CMK (cell line): ENCODE measurements around the gene GALNT10.
A peak's percentile ranks its signal among the peaks of the same experiment; 100 is the strongest.

ENCODE experiments used
- DNase-seq: peaks from one replicate; pipeline ENCODE4 v3.0.0-alpha.2; 2010; ENCODE audit warnings: low read depth

The GALNT10 gene

GRCh38 chr5:154179846-154180710, 10.5 kb upstream of the GALNT10 start:
- DNase-seq = no peak

DNA sequence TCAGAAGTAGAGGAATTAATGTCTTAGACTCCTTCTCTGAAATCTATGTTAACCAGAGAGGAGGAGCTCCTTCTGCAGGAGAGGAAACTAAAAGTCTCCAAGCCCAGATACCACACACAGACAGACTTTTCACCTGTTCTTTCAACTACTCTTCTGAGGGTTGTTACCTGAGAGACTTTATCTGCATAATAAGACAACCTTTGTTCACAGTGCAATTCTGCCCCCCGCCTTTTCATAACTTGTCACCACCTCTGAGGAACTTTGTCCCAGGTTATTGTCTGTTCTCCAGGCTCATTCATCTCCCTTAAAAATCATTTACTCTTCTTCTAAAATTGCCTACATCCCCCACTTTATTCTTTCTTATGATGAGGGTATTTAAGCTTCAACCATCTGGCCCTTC, 9.4 kb upstream of the GALNT10 start:
- no peak for DNase-seq

- no peak for DNase-seq
Observed at GRCh38 chr5:154189256-154189818, 1.2 kb upstream of the GALNT10 start.

DNA sequence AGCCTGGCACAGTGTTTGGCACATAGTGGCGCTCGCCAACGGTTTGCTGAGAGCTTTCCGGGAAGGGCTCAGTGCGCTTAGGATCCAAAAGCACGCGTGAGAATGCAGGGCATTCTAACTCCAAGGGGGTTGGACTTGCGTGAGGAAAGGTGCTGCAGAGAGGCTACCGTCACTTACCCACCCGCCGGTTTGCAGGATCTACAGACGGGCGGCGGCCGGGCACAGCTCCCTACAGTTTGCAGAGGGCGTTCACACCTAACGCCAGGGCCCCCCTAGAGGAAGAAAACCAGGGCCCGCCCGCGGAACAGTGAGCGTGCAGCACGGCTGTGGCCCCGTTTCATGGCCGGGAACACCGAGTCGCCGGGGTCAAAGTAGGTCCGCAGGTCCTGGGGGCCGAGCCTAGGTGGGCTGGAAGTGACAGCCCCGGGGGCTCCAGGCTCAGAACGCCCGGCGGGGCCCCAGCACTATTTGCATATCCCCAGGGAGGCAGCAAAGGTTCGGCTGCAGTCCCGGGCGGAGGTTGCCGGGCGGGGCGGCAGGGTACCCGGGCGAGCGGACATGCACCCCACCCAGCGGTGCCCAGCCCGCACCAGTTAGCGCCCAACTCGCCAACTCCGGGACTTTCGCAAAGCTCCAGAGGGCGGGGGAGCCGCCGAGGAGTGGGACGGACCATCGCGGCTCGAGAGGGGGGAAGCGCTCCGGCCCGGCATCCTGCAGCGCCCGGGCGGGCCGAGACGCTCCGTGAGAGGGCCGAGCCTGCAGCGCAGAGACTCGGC, 526 bp upstream of the GALNT10 start:
- DNase-seq = no peak

- no peak for DNase-seq
Observed at GRCh38 chr5:154191467-154192261, 1.1 kb downstream of the GALNT10 start.

DNA sequence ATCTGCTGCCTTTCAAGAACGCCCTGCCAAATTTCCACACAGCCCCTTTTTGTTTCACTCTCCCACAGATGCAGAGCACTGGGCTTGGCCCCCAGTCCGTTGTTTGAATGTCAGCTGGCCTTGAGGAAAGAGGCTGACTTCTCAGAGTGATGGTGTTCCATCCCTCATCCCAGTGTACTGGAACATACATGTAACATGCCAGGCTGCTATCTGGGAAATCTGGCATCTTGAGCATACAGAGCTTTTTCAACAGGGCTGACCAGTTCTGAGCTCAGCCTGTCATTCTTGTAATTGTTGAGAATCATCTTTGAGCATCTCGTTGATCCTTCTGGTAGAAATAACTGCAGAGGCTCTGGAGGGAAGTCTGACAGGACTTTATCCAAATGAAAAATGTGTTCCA, 2.8 kb downstream of the GALNT10 start:
- no peak for DNase-seq

- DNase-seq = no peak
Observed at GRCh38 chr5:154193701-154194121, 3.2 kb downstream of the GALNT10 start.

GRCh38 chr5:154194345-154195329, 4.1 kb downstream of the GALNT10 start:
- DNase-seq = no peak

- DNase-seq = no peak
Observed at GRCh38 chr5:154196281-154196680, 5.7 kb downstream of the GALNT10 start.

DNA sequence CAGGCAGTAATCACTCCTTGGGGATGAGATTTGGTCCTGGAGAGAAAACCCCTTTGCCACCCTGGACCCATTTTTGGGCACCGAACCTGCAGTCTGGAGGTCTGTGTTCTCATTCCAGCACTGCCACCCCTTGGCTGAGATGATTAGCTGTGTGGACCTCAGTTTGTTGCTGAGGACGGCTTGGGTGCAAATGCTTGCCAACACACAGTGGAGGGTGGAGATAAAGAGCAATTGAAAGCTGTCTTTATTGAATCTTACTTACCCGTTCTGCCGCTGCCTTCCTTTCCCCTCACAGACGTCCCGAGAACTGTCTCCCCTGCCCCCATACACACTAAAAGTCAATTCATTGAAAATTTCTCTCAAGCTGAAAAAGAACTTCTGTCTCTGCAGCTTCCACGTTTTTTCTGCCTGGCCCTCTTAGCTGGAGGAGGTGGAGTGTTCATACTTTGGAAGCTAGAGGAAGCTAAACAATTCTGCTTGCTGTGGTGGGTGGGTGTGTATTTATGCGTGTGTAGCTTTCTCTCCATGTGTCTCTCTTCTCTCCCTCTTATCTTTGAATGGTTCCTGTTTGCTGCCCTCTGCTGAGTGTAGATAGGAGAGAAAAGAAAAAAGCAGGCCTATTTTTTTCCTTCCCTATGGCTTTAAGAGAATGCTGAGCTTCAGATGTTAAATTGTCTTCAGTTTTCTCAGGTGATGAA, 6.6 kb downstream of the GALNT10 start:
- DNase-seq = peak; percentile 65

DNA sequence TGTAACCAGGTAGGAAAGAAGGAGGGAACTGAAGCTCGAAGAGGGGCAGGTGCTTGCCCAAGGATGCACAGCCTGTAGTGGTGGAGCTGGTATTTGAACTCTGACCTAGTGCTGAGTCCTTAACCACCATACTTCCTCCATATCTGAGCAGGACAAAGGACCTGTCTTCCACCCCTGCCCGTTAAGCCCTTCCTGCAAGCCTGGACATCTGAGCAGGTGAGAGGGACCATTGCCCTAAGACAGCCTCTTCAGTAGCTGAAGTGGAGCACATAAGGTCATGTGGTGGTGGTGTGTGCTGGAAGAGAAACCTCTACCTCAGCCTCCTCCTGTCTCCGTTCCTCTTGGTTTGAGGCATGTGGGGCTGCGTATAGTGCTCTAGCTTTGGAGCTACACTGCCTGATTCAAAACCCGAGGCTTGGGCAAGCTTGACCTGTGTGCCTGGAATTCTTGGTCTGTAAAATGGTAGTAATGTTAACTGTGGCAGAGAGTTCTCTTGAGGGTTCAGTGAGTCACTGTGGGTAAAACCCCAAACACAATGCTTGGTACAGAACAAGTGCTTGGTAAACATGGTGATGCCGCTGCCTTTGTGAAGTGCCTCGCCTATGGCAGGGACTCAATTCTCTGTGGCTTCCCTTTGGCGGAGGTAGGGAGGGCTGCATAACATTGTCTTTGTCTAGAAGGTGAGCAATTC, 7.4 kb downstream of the GALNT10 start:
- DNase-seq = no peak

DNA sequence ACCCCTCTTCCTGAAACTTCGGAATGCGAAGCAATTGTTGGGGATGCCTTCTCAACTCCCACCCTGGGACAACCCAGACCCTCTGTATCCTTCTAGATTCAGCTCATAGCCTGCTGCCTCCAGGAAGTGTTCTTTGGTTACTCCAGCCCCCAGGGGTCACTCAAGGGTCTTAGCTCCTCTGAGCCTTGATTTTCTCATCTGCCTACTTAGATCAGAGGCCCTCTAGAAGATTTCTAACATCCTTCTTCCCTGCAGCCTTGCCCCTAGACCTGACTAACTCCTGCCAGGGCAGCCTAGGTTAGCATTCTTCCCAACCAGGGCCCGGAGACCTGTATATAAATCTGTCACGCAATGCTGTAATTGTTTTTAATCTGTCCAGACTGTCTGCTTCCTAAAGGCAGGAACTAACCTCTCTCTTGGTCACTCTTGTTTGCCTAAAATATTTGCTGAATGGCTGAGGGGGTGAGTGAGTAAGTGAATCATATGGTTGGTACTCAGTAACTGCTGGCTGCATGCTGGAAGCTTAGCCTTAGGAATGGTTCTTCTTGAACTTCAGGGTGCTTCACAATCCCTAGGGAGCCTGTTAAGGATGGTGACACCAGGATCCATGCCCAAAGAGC, 8.2 kb downstream of the GALNT10 start:
- no peak for DNase-seq

- no peak for DNase-seq
Observed at GRCh38 chr5:154199263-154199662, 8.7 kb downstream of the GALNT10 start.

GRCh38 chr5:154199671-154200220, 9.2 kb downstream of the GALNT10 start:
- no peak for DNase-seq

- DNase-seq = no peak
Observed at GRCh38 chr5:154200221-154200620, 9.7 kb downstream of the GALNT10 start.

DNA sequence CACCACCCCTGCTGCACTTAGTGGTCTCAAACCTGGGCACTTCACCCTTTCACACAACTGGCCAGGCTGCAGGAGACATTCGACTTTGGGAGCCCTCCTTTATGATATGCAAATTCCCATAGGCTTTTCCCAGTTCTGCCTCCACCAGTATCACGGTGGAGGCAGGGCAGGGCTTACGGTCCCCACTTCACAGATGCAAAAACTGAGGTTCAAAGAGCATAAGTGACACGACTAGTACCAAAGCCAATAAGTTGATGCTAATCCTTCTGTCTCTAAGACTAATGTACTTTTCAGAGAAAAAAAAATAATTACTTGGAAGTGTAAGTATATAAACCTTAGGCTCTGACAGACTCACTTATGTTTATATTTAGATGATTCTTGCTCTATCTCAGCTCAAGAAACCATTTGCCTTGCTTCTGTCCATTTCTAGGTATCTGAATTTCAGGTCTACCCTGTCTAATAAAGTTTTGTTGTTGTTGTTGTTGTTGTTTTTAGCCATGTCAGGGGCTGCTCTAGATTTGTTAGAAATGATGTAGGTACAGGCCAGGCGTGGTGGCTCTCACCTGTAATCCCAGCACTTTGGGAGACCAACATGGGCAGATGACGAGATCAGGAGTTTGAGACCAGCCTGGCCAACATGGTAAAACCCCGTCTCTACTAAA, 10.7 kb downstream of the GALNT10 start:
- DNase-seq = no peak

DNA sequence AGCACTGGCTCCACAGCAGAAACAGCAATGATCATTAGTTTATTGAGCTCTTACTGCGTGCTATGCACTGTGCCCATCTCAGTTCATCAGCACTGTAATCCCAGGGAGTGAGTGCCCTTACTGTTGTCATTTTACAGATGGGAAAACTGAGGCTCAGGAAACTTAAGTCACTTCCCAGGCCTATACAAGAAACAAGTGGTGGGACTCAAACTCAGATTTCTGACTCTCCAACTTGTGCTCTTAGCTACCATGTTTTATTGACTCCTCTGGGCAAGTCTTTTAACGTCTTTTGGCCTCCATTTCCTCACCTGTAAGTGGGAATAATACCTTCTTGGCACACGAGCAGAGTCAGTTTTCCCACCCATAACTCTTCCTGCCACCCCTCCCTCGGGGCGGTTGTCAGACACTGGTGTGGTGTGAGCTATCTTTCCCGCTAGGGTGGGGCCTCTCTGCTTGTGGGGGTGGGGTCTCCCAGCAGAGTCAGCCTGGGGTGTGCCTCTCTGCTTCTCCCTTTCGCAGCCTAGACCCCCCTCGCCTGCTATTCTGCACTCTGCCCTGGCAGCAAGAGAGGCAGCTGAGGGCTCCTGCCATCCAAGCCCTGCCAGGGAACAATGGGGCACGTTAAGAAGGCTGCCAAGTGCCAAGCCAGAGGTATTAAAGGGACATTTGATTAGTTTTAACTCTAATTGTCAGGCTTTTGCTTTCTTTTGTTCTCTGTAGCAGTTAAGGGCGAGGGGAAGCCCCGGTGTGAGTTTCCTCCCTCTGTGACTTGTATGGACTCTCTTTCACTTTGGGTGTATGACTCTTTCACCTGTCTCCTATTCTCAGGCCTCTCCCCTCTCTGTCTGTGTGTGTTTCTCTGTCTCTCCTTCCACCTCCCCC, 12.1 kb downstream of the GALNT10 start:
- no peak for DNase-seq
